GM12878 (cell line): ENCODE results near the gene NCF2.

Experiments
- DPF2 ChIP-seq: fragments of 450-650 bp; IDR thresholded peaks from 2 replicates; pipeline ENCODE4 v1.6.1; 2017; ENCODE audit warnings: mild to moderate bottlenecking
- EP300 ChIP-seq, 2 experiments: fragments of 150-350 bp in 1 of 2; IDR thresholded peaks; 2 replicates each; pipeline ENCODE4 v1.6.1; 2011 to 2012; ENCODE audit warnings: low read depth in 2 of 2, low read length in 2 of 2, borderline replicate concordance in 1 of 2, improper control_type of control experiment in 1 of 2, inconsistent platforms in 1 of 2; ENCODE audit not compliant: control insufficient read depth in 1 of 2
- HDAC6 ChIP-seq: fragments of 200-600 bp; sonication (generic); IDR thresholded peaks from one replicate; pipeline ENCODE4 v1.8.0; 2017; ENCODE audit warnings: antibody characterized with exemption; ENCODE audit not compliant: unreplicated experiment
- MYC ChIP-seq: IDR thresholded peaks from 2 replicates; pipeline ENCODE4 v1.6.1; 2011; ENCODE audit warnings: mild to moderate bottlenecking, low read length, moderate library complexity, inconsistent platforms; ENCODE audit not compliant: insufficient read depth, insufficient replicate concordance, insufficient read length, severe bottlenecking
- POLR2A ChIP-seq: IDR thresholded peaks from 2 replicates; pipeline ENCODE4 v1.6.1; 2011; ENCODE audit warnings: low read depth, mild to moderate bottlenecking, low read length
- RAD21 ChIP-seq: IDR thresholded peaks from 2 replicates; pipeline ENCODE4 v1.6.1; 2011; ENCODE audit warnings: mild to moderate bottlenecking, low read depth, low read length, moderate library complexity; ENCODE audit not compliant: insufficient read depth
- SIX5 ChIP-seq: IDR thresholded peaks from 2 replicates; pipeline ENCODE4 v1.6.1; 2011; ENCODE audit warnings: mild to moderate bottlenecking, low read depth, low read length, moderate library complexity; ENCODE audit not compliant: severe bottlenecking
- TF ChIP-seq, protein P1 (sequence below): fragments of 450-650 bp; IDR thresholded peaks from 2 replicates; pipeline ENCODE4 v1.6.1; 2017; ENCODE audit warnings: borderline replicate concordance
- TF ChIP-seq, protein P2 (sequence below), 3 experiments: IDR thresholded peaks in 2 of 3; conservative IDR thresholded peaks in 1 of 3; 2 replicates each; pipeline ENCODE4 v1.5.1; 2011; ENCODE audit warnings: low read depth in 3 of 3, low read length in 3 of 3, mild to moderate bottlenecking in 3 of 3, control low read depth in 2 of 3, moderate library complexity in 2 of 3, inconsistent platforms in 1 of 3, mixed read lengths in 1 of 3; ENCODE audit not compliant: control insufficient read depth in 2 of 3, insufficient read depth in 1 of 3; ENCODE audit errors: extremely low read depth in 1 of 3

DNA sequence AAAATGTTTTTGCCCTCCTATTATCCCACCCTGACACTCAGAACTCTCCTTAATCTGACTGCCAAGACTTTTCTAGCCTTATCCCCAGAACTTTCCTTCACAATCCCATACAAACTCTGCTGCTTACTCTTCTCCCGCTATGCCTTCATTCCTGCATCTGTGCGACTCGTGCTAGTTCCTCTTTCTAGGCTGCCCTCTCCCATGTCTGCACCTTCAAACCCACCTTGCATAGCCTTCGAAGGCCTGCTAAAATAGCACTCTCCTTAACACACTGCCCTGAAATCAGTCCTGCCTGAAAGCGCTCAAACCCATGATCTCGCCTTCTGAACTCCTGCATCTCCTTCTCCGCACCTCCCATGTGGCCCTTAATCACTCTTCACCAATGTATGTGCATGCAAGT is 2.5 kb upstream of the NCF2 start:
- TF ChIP-seq SIX5 (no peak), HDAC6 (no peak), MYC (no peak), EP300 (IDR thresholded peaks at IDR 0.05; ENCODE audit: borderline replicate concordance in 1 of 2, control insufficient read depth in 1 of 2, low read depth in 2 of 2, low read length in 2 of 2) (no peak), DPF2 (no peak), POLR2A (no peak), RAD21 (no peak)
- TF ChIP-seq, protein P1, sequence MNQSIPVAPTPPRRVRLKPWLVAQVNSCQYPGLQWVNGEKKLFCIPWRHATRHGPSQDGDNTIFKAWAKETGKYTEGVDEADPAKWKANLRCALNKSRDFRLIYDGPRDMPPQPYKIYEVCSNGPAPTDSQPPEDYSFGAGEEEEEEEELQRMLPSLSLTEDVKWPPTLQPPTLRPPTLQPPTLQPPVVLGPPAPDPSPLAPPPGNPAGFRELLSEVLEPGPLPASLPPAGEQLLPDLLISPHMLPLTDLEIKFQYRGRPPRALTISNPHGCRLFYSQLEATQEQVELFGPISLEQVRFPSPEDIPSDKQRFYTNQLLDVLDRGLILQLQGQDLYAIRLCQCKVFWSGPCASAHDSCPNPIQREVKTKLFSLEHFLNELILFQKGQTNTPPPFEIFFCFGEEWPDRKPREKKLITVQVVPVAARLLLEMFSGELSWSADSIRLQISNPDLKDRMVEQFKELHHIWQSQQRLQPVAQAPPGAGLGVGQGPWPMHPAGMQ, result no peak
- TF ChIP-seq, protein P2, sequence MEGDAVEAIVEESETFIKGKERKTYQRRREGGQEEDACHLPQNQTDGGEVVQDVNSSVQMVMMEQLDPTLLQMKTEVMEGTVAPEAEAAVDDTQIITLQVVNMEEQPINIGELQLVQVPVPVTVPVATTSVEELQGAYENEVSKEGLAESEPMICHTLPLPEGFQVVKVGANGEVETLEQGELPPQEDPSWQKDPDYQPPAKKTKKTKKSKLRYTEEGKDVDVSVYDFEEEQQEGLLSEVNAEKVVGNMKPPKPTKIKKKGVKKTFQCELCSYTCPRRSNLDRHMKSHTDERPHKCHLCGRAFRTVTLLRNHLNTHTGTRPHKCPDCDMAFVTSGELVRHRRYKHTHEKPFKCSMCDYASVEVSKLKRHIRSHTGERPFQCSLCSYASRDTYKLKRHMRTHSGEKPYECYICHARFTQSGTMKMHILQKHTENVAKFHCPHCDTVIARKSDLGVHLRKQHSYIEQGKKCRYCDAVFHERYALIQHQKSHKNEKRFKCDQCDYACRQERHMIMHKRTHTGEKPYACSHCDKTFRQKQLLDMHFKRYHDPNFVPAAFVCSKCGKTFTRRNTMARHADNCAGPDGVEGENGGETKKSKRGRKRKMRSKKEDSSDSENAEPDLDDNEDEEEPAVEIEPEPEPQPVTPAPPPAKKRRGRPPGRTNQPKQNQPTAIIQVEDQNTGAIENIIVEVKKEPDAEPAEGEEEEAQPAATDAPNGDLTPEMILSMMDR (IDR thresholded peaks at IDR 0.05 in 2 of 3, conservative IDR thresholded peaks at IDR 0.05 in 1 of 3; ENCODE audit: control insufficient read depth in 2 of 3, extremely low read depth in 1 of 3, insufficient read depth in 1 of 3, low read depth in 3 of 3, low read length in 3 of 3), result no peak
